IPS-NIHi7 (cell line): Measurements from ENCODE around the gene CD200R1.
"Not testable (repeated sequence)": the region's sequence is repeated elsewhere in the genome, so short reads cannot be mapped to it uniquely, and the experiment has no call there.

Experiments
- DNase-seq: peaks from one replicate; pipeline ENCODE4 v3.0.0; 2012; ENCODE audit warnings: mixed read lengths; ENCODE audit errors: extremely low spot score

CD200R1 gene

GRCh38 chr3:112974178-112974517 lies 755 bp downstream of the CD200R1 start:
- DNase-seq, result no peak

DNA sequence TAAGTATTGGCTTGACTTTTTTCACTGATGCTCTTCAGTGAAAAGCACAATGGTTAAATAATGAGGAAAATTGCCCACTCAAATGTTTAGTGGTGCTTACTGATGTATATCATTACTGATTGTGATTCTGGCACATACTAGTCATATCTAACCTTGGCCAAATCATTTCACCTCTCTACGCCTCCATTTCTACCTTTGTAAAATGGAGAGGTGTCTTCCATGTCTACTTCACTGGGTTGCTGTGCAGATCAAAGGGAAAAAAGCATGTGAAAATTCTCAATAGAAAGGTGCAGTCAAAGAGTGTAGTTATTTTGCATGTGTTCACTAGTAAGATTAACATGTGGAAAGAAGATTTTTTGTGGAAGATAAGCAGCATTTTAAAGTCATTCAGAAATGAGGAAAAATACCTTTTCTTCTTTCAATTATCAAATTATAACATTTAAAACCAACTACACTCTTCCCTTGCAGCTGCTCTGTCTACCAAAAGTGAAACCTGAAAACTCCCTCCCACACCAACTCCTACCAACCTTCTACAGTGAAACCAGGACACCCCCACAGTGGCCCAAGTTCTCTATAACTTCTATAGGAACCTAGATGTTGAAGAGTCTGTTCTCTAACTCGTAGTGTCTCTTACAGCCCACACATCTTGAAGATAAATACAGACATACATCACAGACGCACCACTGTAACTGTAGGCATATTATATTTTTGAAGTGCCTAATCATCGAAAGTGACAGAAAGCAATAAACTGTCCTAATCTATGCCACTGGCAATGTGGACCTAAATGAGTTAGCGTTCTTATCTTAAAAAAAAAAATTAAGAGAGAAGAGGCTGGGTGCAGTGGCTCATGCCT lies 1.4 kb downstream of the CD200R1 start:
- DNase-seq, result no peak

GRCh38 chr3:112972158-112972557 lies 2.7 kb downstream of the CD200R1 start:
- no peak for DNase-seq

- DNase-seq, result no peak
These were observed 7.1 kb downstream of the CD200R1 start for GRCh38 chr3:112967828-112968227.

GRCh38 chr3:112967425-112967824 lies 7.5 kb downstream of the CD200R1 start:
- DNase-seq, result no peak

- DNase-seq, result no peak
These were observed 8.3 kb downstream of the CD200R1 start for GRCh38 chr3:112966633-112967032.

- no peak for DNase-seq
These were observed 9.2 kb downstream of the CD200R1 start for GRCh38 chr3:112965656-112966055.

GRCh38 chr3:112963683-112964082 lies 11.2 kb downstream of the CD200R1 start:
- no peak for DNase-seq

DNA sequence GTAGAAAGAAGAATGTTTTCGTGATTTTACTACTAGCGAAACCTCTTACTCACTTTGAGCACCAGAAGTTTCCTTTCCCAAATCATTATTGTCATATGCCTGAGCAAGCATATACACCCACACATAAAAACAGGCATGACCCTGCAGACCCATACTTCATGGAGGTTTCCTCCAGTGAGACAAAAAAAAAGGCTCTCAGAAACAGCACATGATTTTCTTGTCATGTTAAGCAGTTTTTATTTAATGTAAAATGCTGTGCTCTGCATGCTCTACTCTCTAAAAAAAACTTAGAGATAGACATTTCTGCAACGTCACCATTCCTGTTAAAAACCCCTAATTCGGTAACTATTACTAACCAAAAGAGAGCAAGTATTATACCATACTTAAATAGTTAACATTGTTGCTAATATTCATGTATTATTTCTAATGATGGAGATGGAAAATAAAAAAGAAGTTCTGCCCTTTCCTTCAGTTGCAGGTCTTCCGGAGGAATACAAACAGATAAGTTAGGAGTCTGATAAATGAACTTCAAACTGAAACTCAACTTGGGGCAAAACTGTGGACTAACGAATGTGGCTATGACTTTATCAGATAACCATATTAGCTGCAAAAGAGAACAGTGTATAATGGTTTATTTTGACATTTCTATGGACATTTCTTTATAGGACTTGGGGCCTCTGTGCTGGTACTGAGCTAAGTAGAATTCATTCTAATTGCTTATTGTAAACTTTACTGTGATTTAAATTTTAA lies 15.9 kb downstream of the CD200R1 start:
- DNase-seq, result no peak

DNA sequence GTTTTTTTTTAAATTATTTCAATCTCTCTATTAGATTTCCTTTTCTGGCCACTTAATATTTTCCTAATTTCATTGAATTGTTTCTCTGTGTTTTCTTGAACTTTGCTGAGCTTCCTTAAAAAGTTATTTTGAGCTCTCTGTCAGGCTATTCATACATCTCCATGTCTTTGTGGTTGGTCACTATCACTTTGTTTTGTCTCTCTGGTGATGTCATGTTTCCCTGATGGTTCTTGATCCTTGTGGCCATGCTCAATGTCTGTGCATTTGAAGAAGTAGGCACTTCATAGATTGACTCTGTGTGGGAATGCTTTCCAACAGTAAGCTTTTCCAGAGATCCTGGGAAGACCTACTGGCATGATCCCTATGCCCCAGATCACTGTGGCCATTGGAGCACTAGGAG lies 18.6 kb downstream of the CD200R1 start:
- DNase-seq, result no peak

GRCh38 chr3:112948346-112948838 lies 26.5 kb downstream of the CD200R1 start:
- DNase-seq, result no peak

DNA sequence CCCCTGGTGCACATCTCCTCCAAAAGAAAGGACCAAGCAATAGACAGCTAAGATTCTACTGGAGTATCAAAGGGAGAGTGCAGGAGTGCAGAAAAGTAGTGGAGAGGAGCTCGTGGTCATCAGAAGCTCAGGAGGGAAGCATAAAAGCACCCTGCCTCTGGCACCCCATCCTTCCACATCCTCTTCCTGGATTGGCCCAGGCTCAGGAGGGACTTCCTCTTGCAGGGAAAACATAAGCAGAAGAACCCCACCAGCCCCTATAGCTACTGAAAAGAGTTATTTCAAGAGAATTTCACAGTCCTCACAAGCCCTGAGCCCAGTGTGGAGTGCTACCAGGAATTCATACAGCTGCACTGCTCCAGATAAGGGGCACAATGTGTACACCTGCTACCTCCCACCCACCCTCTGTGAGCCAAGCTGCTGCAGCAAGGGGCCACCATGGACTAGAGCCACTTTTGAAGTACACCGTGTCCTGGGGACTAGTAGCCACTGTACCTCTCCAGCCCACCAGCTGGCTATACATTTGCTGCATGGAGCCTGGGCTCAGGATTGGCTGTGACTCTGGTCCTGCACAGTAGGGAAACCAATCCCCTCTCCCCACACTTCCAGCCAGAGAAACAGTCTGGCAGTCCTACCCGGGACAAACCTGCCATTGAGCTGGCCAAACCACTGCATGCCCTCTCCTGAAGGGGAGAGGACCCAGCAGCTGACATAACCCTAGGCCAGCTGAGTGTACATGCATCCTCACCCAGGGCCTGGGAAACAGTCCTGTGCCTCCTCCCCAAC lies 43.0 kb downstream of the CD200R1 start:
- DNase-seq, result no peak

- no peak for DNase-seq
These were observed 44.1 kb downstream of the CD200R1 start for GRCh38 chr3:112930771-112931170.

DNA sequence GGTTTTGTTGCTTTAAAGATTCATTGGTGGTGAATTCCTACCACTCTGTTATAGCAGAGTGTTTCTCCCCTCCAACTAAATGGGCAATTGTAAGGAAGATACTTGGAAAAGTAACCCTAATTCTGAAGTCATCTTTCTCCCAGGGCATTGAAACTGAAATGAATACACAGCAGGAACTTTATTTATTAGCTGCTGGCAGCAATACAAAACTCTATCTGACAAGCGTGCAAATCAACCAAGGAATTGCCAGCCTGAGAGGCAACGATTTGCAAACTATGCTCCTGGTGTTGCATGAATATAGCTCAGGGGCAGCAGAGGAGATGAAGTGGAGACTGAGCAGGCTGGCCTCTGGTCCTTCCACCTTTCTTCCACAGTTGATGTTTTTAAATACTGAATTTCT lies 48.9 kb downstream of the CD200R1 start:
- DNase-seq, result no peak

- no peak for DNase-seq
These were observed 49.3 kb downstream of the CD200R1 start for GRCh38 chr3:112925560-112925959.

GRCh38 chr3:112919541-112919940 lies 55.4 kb downstream of the CD200R1 start:
- DNase-seq, result not testable (repeated sequence)

DNA sequence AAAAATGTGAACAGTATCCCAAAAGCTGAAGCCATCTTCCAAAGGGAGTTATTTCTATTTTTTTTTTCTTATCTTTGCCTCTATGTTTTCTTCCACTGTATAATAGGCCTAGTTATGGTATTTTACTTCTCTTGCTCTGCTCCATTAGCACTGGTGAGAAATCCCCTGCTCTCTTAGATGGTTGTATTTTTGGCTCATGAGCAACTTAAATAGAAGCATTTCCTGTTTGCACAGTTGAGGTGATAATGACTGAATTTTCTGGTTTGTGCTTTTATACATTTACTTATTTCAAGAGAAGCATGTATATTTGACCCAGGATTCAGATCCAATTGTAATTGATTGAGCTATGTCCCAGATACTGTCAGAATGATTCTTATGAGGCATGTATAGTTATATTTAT lies 66.7 kb downstream of the CD200R1 start:
- no peak for DNase-seq

DNA sequence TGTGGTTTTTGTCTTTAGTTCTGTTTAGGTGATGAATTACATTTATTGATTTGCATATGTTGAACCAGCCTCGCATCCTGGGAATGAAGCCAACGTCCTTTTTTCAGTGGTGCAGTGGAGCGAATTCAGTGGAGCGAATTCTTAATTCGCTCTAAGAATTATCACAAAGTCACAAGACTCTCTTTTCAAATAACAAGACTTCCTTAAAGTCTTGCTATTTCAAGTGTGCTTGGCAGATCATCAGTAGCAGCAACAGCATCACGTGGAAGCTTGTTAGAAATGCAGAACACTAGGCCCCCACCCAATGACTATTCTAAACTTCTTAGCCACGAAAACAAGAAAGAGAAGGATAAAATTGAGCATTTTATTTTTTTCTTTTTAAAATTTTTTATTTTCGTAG lies 70.1 kb downstream of the CD200R1 start:
- DNase-seq, result no peak

DNA sequence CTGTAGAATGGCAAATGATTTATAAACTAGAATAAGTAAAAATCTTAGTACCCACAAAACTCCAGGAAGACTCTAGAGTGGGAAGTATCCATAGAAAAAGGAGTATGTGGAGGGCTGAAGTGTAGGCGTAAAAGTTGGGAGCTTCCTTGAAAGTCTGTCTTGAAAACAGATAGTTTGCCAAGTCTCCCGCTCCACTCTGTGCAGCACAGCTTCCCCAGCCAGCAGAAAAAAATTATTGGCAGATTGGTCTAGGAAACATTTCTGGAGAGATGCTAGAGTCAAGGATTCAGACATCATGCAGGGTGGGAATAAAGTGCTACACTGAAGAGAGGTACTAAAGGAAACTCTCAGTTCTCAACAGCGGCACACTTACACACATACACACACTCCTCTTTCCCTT lies 74.8 kb downstream of the CD200R1 start:
- DNase-seq, result no peak

DNA sequence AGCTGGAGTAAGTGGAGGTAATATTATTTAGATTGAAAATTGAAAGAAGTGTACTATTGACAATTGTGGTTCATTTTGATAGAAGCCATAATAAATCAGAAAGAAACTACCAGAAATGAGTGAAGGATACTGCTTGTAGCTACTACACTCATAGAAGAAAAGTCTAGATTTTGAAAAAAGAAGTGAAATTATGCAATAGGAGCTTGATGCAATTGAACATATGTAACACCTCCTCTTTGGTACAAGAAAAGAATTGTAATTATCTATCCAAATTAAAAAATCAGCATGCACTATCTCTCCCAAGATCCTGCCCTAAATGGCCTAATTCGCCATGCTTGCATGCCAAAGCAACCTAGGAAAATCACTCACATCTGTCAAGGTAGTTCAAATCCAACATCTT lies 77.1 kb downstream of the CD200R1 start:
- no peak for DNase-seq

DNA sequence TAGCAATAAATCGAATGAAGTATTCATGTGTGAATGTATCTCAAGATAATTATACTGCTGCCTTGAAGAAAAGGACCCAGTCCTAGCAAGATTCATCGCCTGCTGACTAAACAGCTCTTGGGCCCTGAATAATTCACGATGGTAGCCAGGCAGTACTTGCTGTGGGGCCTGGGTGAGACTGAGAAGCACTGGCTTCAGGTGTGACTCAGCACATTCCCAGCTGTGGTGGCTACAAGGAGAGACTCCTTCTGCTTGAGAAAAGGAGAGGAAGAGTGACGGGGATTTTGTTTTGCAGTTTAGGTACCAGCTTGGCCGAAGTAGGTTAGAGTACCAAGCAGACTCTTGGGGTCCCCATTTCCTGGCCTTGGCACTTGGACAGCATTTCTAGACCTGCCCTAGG lies 80.6 kb downstream of the CD200R1 start:
- DNase-seq, result peak; percentile 33

DNA sequence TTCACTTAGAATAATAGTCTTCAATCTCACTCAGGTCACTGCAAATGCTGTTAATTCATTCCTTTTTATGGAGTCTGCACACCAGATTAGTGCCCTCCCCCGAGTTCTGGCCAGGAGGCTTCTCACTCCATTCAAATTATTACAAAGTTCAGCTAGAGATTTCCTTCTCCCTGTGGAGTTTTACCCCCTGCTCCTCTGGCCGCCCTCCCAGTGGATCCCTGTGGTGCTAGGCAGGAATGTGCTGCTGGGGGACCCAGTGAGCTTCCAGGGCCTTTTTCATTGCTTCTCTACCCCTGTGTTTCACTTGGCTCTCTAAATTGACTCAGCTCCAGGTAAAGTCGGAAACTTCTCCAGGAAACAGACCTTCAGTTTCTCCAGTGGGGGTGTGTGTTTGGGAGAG lies 85.5 kb downstream of the CD200R1 start:
- DNase-seq, result no peak
